NCI-H526 treated with DMSO at 0.1 percent for 48 hours (cell line): ENCODE measurements around the gene AK8.

ENCODE experiments used
- DNase-seq: peaks from one replicate; lab custom pipeline; 2025; lab: John Stamatoyannopoulos, UW

The AK8 gene

DNA sequence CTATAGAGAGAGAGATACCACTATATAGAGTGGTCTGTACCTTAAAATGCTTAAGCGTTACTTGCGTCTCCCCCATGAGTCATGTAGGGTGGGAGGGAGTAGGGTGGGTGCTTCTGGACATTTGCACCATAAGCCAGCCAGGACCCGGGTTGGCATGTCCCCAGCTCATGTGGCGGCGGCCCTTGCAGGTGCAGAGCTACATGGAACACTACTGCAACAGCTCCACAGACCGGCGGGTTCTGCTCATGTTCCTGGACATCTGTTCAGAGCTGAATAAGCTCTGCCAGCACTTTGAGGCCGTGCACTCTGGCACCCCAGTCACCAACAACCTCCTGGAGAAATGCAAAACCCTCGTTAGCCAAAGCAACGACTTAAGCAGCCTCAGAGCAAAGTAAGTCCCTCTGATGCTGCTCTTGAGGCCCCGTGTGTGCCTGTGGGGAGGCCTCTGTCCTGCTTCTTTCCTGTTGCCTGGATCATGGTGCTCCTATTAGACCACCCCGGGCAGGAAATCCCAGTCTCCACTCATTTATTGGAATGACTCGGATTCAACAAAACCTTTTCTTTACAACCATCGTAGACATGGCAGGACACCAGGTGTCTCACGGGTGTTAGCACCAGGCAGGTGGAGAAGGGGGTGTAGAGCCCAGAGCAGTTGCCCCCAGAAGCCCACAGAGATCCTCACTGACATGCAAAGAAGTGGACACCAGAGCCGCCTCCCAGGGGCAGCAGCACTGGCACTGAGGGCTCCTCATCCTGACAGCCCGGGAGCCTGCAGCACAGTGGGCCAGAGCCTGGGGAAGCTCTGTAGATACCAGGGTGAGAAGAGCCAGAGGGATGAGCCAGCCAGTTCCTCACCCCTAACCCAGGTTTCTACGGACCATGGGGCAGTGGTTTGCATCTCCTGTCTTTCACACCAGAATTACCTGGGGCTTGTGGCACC, 9.4 kb upstream of the AK8 start:
- DNase-seq: no peak

DNA sequence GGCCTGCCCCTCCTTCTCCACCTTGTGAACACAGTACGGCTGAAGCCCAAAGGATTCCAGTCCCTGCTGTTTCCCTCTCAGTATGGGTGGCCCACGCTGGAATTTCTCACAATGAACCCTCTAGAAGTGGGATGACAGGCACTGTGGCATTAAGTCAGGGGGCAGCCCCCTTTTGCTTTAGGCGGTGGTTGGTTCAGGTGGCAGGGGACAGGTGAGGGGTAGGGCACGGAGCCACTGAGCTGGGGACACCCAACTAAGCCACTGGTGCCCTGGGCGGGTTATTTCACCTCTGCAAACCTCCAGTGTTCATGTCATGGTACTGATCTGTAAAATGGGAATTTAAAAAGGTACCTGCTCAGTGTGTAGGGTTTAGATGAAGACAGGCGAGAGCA, 8.2 kb upstream of the AK8 start:
- no peak for DNase-seq

DNA sequence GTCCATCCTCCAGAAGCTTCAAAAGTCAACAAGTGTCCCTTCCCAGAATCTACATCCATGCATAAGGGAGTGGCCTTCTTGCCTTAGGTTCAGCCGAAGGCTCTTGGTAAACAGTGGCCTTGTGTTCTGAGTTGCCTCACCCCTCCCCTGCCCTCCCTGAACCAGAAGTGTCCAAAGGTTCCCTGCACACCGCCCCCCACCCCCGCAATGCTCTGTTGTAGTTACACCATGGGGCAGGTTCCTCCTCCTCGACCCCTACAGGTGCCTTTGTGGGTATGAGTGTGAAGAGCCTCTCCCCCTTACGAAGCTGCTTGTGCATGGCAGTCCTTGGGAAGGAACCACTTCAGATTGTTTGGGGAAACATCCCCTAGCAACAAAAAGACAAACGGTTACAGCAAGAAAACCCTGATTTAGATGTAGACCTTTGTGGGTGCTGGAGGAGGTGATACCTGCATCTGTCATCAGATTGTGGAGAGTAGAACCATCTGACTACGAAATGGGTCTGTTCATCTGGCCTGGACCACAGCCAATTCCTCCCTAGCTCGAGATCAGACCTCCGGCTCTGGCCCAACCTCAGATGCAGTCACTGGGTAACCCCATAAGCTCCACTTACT, 7.7 kb upstream of the AK8 start:
- DNase-seq: no peak

DNA sequence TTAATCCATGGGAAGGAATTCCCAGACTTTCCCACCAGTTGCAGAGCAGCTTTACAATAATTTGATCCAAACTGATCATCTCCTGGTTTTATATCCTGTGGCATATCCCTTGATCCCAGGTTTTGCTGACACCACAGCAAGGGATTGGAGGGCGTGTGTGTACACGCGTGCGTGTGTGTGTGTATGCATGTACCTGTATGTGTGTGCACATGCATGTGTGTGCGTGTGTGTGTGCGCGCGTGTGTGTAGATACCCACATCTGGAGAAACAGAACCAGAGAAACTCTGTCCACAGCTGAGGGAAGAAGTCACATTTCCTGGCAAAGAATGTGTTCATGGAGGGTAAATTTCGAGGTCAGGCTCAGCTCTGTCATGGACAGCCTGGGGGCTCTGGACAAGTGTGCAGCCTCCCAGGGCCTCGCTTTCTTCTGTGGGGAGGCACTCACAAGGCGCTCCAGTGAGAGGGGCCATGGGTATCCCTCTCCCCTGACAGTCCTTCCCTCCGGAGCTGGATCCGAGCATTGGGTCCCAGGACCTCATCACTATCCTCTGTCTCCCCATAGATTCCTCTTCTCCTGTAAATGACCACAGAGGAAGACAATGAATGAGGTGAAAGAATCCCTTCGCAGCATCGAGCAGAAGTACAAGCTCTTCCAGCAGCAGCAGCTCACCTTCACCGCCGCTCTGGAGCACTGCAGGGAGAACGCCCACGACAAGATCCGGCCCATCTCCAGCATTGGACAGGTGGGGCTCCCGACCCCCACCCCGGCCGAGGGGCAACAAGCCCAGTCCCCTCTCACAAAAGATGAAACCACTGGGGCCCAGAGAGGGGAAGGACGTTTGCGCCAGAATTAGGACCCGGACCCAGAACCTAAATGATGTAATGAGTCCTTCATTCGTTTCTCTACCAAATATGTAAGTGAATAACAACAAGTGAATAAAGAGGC, 5.5 kb upstream of the AK8 start:
- no peak for DNase-seq

DNA sequence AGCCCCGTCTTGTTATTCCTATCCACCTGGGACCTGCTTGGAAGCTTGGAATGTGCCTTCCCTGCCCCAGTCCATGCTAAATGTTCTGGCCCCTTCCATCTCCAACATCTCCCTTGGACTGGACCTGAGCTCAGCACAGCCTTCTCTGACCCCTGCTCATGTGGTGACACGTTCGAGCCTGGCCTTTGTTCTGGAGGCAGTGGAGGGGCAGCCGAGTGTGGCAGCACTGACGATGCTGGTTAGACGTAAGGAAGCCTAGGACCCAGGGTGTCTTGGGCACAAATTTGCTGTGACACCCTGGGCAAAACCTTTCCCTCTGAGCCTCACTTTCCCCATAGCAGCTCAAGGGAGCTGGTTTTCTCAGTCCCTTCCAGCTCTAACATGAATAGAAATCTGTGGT, 4.5 kb upstream of the AK8 start:
- no peak for DNase-seq

DNA sequence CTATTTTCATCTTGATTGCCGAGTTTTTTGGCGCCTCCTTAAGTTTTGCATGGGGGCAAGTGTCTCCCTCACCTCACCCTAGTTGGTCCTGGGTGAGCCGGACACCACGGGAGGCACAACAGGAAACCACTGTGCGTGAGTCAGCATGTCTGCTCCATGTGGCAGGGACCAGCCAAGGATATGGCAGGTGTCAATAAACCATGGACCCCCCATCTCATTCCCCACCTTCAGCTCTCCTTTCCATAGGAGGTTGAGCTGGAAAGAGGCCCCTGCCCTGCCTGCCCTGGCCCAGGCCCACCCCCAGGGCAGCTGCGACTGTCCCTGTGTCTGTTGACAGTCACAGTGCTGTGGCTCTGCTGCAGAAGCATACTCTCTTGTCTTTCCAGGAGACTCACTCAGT, 3.7 kb upstream of the AK8 start:
- DNase-seq: no peak

DNA sequence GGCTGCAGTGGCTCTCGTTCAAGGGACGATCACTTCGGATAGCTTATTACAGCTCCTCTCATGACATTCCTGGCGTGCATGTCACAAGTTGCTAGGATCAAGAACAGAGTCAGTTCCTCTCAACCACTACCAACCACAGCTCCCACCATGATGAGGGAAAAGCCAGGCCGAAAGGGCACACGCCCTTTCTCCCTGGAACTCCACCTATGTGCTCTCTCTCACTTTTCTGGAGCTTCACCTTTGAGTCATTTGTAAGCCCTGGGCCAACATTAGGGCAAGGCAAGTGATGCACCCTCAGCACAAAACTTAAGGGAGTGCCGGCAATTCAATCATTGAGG, 2.2 kb upstream of the AK8 start:
- no peak for DNase-seq

DNA sequence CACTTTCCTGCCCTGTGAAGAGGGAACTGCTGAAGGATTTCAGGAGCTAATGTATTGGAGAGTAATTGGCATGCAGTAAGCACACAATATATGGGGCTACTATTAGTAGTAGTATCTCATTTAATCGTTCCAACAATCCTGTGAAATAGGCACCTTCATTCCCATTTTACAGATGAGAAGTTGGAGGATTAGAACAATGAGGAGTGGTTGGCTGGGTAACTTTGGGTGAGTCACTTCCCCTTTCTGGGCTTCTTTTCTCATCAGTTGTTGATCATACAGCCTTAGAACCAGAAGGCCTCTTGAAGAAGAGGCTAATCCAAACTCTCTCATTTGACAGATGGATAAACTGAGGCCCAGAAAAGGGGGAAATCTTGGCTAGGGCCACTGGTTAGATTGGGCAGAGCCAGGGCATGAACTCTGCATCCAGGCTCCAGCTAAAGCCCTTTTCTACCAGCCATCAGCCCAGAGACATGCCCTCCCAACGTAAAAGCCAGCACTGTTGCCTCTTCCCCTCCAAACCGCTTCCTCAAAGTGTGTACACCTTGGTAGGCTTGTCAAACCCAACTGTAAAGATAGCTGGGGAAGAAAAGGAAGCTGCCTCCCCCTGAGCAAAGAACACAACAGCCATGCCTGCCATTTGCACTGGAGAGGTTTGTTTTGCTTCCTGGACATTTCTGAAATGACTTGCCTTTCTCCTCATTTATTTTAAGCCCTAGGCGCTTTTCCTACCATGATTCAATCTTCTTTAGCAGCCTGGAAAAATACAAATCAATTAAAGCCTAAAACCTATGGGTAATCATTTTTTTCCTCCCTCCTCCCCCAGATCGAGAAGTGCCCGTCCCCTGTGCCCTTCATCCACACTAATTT, 1.6 kb upstream of the AK8 start:
- DNase-seq: no peak

DNA sequence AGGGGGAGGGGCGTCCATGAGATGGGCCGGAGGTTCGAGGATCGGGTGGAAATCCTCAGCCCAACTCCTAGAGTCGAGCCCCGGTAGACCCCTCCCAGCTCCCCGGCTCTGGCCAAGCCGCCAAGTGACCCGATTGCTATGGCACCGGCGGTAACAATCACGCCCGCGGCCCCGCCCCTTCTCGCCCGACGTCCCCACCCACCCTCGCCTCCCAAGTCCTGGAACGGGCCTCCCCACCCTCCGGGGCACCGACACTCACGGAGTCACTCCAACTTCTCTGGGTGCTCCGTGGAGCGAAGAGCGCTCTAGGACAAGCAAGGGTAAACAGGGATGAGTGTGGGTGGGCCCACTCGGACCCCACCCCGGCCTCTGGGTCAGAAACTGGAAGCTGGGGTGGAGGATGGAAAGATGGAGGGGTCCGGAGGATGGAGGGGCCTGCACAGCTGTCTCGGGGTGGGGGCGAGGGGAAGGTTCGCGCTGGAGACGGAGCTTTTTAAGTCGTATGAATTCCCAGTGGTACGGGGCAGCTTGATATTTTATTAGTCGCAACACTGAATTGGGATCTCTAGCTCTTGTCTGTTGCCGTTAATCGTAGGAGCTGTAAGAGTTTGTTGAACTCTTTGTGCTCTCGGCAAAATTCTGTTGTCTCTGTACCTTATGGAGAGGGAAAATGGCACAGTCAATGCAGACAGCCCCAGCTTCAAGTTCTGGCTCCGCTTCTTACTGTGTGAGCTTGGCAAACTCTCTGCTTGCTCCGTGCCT, 792 bp upstream of the AK8 start, which contains the start of gene SPACA9:
TSS of gene SPACA9 (plus strand) at position 204 of the 762 bp plus-strand sequence. CDS start 5,050 bp downstream, outside the sequence.
- no peak for DNase-seq

DNA sequence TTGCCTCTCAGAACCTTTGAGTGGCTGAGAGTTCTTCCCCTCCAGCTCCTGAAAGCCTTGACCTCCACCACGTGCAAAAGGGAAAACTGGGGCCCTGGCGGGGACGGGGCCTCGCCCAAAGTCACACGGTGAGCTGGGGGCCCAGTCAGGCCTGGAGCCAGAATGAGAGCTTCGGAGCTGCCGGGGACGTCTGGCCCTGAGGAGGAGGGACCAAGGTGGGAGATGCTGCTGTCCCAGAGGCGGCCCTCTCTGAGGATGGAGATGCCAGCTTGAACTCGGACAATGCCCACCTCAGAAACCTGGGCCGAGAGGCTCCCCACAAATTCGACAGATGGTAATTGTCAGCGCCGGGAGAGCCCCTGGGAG, 643 bp downstream of the AK8 start:
- DNase-seq: no peak

DNA sequence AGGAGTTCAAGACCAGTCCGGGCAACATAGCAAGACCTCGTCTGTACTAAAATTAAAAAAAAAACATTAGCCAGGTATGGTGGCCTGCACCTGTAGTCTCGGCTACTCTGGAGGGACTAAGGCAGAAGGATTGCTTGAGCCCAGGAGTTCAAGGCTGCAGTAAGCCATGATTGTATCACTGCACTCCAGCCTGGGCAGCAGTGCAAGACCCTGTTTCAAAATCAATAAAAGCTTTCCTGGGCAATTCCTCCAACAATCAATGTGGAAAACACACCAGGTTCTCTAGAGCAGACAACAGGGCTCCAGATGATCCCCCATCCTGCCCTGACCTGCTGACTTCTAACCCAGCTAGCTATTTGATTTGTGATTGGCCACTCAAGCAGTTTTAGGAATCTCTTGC, 1.2 kb downstream of the AK8 start:
- no peak for DNase-seq

DNA sequence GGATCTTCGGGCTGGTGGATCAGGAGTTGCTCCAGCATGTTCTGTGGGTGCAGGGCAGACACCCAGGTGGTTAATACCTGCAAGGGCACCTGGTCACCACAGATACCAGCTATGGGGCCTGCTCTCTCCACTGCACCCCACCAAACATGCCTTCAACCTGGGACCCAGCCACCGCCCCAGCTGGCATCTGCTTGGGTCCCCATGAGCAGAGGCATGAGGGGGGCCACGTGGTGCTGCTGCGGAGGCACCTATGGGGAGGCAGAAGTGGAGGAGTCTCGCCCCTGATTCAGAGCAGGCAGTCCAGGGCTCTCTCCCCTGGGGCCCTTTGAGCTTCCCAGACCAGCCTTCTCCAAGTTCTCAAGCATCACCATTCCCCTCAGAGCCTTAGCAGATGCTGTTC, 2.9 kb downstream of the AK8 start:
- DNase-seq: no peak

DNA sequence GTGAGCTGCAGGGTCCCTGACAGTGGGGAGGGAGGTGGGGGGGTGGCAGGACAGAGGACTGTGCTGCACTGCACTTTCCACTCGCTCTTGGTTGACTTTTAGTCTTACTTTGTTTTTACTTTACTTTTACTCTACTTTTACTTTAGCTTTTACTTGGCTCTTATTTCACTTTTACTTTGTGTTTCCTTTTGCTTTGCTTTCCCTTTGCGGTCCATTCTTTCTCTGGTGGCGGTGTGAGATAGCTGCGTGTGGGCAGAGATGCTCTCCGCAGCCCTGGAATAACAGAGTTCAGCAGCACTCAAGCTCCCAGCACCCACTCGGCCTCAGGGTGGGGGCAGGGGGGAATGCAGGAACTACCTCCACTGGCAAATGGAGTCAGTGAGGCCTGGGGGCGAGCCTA, 4.7 kb downstream of the AK8 start:
- no peak for DNase-seq

DNA sequence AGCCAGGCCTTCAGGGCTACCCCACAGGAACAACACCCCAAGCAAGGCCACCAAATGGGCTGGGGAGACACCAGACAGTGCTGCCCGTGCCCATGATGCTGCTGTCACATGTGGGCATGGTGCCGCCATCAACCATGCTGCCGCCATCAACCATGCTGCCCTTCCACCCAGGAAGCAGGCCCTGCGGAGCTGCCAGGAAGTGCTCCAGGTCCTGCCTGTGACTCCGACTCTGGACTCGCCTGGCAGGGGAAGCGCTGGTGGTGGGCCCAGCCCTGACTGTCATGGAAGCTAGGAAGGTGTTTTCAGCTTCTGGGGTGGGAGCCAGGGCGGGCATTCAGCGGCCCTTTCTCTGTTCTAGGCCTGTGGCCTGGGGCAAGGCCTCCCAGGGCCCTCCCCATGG, 8.8 kb downstream of the AK8 start:
- no peak for DNase-seq

DNA sequence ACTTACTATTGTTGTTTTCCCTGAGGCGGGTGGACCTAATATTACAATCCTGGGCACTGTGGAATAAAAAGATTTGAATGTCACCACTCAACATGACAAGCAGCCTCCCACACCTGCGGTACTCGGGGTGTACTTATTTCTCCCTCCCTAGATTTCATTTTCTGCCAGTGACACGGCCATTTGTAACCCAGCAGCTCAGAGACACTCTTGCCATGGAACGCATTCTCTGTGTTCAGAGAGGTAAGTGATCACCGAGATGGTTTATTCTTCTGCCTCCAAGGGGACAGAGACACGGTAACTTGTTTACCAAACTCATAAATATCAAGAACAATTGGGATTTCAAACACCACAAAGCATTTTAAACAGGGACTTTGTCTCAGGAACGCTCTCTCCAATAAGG, 11.2 kb downstream of the AK8 start:
- DNase-seq: no peak

DNA sequence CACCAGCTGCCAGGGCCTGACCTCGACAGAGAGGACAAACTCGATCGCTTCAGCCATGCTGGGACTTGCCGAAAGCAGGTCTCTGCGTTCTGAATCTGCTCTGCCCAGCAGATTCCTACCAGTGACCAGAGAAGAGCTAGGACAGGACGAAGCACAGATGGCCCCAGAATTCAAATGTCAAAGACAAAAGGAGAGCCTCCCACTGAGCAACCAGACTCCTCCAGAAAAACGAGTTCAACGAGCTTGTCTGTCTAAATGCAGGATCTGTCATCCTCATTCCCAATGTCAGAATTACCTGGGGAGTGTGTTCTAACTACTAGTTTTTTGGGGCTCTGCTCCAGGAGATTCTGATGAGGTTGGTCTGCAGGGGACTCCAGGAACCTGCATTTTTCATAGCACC, 13.4 kb downstream of the AK8 start:
- no peak for DNase-seq

DNA sequence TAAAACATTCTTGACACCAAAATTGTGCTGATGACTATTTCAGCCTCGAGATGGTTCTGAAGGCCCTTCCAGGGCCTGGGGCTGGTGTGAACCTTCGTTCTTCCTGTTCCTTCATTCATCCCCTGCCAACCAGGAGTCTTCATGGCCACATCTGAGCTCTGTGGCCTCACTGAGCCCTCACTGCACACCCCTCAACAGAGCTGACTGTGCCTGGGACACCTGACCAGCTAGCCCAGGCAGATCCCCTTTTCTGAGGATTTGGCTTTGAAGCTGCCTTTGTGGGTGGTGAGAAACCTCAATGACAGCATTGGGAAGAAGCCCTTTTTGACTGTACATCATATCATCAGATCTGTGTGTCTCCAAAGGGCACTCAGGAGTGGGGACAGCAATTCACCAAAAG, 13.8 kb downstream of the AK8 start:
- DNase-seq: no peak

DNA sequence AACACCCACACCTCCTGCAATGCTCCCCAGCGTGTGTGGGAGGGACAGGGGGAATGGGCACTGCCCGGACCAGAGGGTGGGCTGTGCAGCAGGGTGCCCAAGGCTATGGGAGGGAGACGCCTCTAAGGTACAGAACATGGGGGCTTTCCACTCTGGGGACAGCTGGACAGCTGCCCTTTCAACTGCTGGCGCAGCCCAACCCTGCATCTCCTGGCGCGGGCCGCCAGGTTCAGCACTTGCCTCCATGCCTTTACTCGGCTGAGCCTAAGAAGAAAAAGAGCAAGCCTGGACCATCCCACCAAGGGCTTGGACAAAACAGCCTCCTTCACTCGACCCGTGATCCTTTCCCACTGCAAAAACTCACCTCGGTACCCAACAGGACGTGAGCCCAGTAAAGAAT, 15.0 kb downstream of the AK8 start:
- DNase-seq: no peak

DNA sequence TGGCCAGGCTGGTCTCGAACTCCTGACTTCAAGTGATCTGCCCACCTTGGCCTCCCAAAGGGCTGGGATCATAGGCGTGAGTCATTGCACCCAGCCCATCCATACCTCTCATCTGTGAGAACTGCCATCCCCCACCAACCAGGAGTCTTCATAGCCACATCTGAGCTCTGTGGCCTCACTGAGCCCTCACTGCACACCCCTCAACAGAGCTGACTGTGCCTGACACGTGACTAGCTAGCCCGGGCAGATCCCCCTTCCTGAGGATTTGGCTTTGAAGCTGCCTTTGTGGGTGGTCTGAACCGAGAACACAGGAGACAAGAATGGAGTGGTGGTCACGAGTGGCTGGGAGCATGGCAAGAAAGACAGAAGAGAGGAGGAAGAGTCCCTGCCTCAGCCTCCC, 15.6 kb downstream of the AK8 start:
- no peak for DNase-seq

DNA sequence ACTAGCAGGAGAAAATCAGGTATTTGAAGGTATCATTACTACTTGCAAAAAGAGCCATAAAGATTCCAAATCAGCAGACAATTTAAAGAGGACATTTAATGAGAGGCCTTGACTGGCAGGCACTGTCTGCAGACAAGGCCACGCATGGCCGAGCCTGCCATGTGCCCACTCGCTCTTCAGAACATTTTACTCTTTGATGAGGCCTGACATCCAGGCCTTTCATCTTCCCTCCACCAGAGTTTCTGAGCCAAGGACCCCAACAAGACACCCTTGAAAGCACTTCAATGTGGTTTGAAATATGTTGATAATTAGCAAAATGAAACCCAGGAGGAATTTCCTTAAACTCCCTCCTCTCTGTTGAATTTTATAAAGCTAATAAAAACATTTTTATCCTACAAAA, 16.4 kb downstream of the AK8 start:
- no peak for DNase-seq

DNA sequence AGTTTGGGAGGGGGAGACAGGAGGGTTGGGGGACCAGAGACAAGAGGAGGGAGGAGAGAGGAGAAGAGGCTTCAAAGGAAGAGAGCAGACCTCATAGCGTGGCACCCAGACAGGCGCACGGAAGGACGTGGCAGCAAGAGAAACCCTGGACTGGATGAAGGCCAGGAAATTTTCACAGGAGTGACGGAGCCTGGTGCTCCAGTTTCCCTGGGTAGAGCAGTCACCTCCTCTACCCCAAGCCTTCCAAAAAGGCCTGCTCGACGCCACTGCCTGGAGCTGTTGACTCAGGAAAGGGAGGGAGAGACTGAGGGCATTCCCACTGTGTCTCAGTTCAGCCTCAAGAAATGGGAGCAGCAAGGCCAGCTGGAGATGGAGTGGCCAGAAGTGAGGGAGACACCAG, 19.3 kb downstream of the AK8 start:
- no peak for DNase-seq
